NB4 (cell line): ENCODE measurements around the gene GOLGA8J.

Experiments
- POLR2A ChIP-seq: IDR thresholded peaks from 2 replicates; pipeline ENCODE4 v1.6.1; 2011; ENCODE audit warnings: mild to moderate bottlenecking; ENCODE audit not compliant: insufficient read length; ENCODE audit errors: extremely low read depth
- TF ChIP-seq, protein P1 (sequence below): IDR thresholded peaks from one replicate; pipeline ENCODE4 v1.5.1; 2012; ENCODE audit warnings: low read depth, low read length
- TF ChIP-seq, protein P2 (sequence below): IDR thresholded peaks from 2 replicates; pipeline ENCODE4 v1.6.1; 2011; ENCODE audit warnings: low read depth, low read length

DNA sequence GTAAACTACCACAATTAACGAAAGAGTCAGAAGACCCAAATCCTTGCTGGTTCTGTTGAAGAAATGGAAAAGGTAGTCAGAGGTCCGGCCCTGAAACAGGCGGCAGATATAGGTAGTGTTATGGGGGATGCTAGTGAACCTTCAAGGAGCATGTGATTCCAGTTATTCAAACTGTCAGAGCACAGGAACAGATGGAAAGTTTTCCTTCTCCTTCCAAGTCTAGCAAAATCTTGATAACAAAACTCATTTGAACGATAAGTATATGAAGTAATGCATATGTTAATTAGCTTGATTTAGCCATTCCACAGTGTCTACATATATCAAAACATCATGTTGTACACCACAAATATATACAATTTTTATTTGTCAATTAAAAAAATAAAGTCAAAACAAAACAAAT, 26.6 kb upstream of the GOLGA8J start:
- TF ChIP-seq, protein P1, sequence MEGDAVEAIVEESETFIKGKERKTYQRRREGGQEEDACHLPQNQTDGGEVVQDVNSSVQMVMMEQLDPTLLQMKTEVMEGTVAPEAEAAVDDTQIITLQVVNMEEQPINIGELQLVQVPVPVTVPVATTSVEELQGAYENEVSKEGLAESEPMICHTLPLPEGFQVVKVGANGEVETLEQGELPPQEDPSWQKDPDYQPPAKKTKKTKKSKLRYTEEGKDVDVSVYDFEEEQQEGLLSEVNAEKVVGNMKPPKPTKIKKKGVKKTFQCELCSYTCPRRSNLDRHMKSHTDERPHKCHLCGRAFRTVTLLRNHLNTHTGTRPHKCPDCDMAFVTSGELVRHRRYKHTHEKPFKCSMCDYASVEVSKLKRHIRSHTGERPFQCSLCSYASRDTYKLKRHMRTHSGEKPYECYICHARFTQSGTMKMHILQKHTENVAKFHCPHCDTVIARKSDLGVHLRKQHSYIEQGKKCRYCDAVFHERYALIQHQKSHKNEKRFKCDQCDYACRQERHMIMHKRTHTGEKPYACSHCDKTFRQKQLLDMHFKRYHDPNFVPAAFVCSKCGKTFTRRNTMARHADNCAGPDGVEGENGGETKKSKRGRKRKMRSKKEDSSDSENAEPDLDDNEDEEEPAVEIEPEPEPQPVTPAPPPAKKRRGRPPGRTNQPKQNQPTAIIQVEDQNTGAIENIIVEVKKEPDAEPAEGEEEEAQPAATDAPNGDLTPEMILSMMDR, result no peak
- no peak for TF ChIP-seq POLR2A
- TF ChIP-seq, protein P2, sequence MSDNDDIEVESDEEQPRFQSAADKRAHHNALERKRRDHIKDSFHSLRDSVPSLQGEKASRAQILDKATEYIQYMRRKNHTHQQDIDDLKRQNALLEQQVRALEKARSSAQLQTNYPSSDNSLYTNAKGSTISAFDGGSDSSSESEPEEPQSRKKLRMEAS, result no peak
